GM03348 (cell line): ENCODE data around the gene VILL.
"Not testable (repeated sequence)": the region's sequence is repeated elsewhere in the genome, so short reads cannot be mapped to it uniquely, and the experiment has no call there.

ENCODE experiments used
- DNase-seq: peaks from one replicate; pipeline ENCODE4 v3.0.0; 2012; ENCODE audit warnings: low spot score

The VILL gene

DNA sequence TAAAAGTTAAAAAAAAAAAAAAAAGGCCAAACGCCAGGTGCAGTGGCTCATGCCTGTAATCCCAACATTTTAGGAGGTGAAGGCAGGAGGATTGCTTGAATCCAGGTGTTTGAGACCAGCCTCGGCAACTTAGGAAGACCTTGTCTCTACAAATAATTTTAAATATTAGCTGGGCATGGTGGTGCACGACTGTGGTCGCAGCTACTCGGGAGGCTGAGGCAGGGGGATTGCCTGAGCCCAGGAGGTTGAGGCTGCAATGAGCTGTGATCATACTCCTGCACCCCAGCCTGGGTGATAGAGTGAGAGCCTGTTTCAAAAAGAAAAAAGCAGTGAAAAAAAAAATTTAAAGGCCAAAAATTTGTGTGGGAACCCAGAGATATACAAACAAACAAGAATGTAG, 45.7 kb downstream of the VILL start:
- no peak for DNase-seq

DNA sequence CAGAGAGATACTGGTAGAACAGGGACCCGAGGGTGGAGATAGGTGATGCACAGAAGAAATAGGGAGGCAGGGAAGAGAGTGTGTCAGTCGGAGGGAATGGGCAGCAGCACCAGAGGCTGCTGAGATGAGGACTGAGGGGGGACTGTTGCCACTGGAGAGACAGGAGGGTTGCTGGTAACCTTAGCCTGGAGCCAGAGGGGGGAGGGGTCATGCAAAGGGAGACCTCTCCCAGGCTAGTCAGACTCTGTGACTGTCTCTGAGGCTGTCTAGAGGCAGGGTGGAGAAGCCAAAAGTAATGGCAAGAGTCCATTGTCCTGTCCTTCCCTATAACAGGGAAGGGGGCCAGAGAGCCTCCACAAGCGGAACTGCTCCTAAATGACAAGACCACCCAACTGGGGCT, 46.3 kb downstream of the VILL start:
- DNase-seq, result no peak

DNA sequence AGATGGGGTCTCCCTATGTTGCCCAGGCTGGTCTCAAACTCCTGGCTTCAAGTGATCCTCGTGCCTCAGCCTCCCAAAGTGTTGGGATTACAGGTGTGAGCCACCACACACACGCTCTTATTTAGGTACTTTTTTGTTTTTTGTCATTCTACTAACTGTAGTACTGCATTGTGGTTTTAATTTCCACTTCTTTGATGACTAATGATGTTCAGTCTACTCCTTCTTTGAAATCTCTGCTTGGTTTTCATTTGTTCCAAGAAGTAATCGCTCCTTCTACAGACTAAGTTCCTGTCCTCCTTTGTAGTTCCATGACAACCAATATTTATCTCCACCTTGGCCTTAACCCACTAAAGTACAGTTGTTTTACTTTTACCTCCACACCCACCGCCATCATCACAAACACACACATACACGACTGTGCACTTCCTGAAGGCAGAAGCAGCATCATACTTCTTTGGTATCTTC, 47.9 kb downstream of the VILL start:
- DNase-seq, result no peak

DNA sequence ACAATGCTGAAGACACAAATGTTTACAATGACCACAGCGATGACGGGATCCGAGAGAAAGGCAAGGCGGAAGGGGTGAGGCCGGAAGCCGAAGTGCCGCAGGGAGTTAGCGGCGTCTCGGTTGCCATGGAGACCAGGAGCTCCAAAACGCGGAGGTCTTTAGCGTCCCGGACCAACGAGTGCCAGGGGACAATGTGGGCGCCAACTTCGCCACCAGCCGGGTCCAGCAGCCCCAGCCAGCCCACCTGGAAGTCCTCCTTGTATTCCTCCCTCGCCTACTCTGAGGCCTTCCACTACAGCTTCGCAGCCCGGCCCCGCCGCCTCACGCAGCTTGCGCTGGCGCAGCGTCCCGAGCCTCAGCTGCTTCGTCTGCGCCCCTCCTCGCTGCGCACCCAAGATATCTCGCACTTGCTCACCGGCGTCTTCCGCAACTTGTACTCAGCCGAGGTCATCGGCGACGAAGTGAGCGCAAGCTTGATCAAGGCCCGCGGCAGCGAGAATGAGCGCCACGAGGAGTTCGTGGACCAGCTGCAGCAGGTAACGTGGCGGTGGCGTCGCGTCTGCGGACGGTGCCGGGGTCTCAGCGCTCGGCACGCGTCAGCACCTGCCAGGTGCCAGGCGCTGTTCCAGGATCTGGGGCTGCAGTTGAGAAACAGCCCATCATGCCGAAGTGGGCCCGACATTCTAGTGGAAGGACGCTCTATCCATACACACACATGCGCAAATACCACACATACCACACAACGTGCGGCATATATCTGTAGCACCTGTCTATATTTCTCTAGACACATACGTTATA, 48.7 kb downstream of the VILL start, which contains the start of gene DLEC1:
TSS of gene DLEC1 (plus strand) at position 108 of the 798 bp plus-strand sequence. CDS start at position 126, 18 bp downstream.
- DNase-seq, result peak; percentile 37

DNA sequence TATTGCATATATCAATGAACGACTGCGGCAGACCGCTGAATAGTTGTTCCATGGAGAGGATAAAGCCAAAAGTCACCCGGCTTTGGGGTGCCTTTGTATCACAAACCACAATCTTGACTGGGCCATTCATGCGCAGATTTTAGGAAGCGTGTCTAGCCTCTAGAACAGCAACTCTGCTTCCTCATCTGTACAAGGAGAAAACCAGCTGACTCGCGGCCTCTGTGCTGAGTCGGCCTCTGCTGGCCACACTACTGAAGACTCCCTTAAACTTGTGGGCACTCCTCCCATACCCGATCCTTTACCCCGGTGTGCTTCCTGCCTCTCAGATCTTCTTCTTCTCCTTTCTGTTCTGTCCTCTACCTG, 49.3 kb downstream of the VILL start:
- peak; percentile 25 for DNase-seq

DNA sequence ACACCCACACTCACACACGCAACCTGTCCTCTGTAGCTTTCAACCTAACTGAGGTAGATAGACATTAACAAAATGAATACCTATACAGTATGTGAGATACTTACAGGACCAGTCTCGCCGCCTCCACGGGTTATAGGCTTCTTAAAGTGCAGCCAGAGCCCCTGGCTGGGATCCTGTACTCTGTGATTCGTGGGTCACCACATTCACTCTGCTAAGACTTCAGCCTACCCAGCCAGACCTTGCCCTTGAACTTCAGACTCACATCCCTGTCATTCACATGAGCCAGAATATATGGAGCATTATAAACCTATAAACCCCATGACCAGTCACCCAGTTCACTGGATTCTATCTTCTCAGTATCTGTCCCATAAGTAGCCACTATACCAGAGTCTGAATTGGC, 49.8 kb downstream of the VILL start:
- DNase-seq, result no peak

DNA sequence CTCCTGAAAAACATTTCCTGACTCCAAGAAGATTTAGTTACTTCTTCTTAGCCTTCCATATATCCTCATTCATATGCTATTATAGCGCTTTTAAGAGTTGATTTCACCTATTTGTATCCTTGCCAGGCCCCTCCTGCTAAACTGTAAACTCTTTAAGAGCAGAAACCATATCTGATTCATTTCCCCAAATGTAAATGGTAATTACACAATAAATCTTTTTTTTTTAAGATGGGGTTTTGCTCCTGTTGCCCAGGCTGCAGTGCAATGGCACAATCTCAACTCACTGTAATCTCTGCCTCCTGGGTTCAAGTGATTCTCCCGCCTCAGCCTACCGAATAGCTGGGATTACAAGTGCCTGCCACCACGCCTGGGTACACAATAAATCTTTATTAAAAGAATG, 52.9 kb downstream of the VILL start:
- no peak for DNase-seq

DNA sequence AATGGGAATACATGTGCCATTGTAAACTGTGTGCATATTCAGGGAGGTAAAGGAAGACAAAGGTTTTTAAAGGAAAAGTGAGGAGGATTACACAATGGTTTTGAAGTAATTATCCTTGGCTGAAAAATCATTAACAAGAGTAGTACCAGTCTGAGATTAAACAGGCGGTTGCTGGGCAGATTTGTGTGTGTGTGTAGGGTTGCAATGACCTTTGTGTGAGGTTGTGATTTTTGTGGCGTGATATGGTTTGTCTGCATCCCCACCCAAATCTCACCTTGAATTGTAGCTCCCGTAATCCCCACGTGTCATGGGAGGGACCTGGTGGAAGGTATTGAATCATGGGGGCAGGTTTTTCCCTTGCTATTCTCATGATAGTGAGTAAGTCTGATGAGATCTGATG, 55.4 kb downstream of the VILL start:
- DNase-seq, result no peak

DNA sequence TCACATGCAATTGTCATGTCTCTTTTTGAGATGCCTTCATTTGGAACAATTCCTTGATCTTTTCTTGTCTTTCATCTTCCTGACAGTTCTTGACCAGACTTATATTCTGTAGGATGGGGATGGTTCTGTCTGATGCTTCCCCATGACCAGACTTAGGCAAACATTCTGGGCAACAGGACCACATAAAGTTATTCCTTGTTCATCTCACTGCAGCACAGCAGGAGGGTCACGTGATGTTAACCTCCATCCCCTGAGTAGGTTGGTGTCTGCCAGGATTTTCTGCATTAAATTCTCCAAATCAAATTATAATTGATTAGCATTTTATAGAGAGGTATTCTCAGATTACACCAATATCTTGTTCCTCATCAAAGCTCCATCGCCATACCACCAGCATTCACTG, 56.2 kb downstream of the VILL start:
- no peak for DNase-seq

DNA sequence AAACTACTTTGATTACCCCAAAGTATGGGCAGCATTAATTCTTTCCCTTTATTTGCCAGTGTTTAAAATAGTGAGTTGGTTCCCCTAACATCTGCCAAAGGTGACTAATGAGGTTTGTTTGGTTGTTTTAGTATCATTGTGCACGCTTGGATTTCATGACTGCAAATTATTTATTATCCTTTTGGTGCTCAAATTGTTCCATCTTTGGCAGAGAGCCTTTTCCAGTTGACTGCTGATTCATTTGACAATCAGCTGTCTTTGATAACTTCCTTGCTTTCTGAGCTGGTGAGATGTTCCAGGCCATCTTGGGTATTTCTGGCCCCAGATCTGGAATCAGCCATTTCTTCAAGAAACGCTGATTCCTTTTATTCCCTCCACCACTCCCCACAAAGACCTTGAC, 57.3 kb downstream of the VILL start:
- no peak for DNase-seq

DNA sequence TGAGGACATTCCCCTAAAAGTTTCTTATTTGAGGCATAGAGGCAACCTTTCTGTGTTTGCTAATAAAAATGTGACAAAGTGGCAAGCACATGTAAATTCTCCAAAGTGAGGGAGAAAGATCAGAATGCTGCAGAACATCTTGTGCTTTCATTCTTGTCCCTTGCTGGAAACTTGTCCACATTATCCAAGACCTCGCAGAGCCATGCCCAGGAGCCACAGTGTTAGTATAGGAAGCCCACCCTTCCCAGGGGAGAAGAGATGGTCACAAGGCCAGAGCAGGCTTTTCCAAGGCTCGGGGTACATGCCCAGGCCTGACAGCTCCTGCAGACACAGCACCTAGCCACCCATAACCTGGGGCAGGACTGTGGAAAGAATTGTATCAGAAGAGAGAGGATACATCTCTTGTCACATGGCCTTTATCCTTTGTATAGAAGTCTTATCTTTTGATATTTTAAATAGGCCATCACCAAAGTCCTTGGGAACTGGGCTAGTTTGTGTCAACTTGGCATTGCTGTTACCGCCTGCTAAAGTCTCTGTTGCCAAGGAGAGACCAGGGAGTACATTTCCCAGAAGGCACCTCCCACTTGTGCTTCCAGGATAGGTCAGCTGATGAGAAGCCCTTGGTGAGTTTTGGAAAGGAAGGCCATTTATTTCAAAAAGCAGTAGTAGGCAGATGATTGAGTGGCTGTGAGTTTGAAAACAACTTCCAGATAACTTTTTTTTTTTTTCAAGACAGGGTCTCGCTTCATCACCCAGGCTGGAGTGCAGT, 59.0 kb downstream of the VILL start:
- no peak for DNase-seq

DNA sequence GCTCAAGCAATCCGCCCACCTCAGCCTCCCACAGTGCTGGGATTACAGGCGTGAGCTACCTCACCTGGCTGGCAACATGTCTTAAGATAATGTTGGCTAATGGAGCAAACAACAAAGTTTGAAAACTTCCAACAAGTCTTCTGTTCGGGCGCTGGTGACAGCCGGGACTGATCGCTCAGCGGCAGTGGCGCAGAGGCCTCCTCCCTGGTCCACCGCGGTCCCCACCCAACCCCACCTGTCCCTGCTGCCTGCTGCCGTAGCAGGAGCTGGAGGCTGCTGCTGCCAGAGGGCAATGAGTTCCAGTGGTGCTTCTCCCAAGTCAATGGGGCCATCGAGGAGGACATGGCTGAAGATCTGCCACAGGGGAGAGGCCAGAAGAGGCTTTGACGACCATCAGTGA, 60.5 kb downstream of the VILL start:
- no peak for DNase-seq

DNA sequence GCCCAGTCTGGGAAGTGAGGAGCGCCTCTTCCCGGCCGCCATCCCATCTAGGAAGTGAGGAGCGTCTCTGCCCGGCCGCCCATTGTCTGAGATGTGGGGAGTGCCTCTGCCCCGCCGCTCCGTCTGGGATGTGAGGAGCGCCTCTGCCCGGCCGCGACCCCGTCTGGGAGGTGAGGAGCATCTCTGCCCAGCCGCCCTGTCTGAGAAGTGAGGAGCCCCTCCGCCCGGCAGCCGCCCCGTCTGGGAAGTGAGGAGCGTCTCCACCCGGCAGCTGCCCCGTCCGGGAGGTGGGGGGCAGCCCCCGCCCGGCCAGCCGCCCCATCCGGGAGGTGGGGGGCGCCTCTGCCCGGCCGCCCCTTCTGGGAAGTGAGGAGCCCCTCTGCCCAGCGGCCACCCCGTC, 62.7 kb downstream of the VILL start:
- not testable (repeated sequence) for DNase-seq

DNA sequence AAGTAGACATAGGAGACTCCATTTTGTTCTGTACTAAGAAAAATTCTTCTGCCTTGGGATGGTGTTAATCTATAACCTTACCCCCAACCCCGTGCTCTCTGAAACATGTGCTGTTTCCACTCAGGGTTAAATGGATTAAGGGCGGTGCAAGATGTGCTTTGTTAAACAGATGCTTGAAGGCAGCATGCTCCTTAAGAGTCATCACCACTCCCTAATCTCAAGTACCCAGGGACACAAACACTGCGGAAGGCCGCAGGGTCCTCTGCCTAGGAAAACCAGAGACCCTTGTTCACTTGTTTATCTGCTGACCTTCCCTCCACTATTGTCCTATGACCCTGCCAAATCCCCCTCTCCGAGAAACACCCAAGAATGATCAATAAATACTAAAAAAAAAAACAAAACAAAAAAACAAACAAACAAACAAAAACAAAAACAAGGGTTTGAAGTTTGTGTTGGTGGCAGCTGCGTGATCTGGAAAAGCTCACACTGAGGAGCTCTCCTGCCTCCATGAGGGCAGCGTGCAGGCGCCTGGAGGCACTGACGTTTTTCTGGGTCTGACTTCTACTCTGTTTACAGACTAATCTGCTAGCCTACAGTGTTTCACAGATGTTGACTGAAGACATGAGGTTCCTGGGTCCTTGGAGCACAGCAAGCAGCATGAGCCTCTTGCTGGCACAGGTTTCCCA, 63.4 kb downstream of the VILL start:
- DNase-seq, result not testable (repeated sequence)

DNA sequence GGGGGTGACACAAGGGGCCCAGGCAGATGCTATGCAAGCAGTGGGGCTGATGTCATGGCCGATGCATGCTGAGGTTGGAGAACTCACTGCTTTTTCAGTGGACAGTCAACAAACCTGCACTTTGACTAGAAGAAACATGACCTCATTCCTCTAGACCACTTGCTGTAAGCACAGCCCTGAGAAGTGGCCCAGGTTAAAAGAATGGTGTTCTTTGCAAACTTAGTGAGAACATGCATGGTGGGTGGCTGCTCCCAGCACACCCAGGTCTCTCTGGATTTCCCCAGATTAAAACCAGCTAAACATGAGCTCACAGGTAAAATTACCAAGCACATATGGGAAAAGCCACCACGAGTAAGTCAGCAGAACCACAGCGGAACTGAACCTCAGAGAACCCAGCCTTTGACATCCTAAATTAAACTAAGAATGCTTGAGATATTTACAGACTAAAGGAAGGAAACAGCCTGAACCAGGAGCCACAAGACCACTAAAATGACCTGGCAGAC, 64.0 kb downstream of the VILL start:
- DNase-seq, result no peak
